ENCODE measurements around the gene CACNA2D1.

Gene CACNA2D1

DNA sequence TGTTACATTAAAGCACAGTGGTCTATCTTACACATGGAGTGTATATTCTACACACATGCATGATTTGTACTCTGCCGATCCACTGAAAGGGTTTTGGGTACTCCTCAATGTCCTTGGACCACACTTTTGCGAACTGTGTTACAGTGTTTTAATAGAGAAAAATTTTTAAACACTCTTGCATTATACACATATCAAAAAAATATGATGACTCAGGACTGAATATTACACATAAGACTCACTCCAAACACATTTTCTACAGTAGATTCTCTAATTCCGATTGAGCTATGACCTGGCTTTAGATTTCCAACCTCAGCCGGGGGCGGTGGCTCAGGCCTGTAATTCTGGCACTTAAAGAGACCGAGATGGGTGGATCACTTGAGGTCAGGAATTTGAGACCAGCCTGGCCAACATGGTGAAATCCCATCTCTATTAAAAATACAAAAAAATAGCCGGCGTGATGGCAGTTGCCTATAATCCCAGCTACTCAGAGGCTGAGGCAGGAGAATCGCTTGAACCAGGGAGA lies 222.4 kb downstream of the CACNA2D1 start:
- TF ChIP-seq POLR2A (IDR thresholded peaks at IDR 0.05; ENCODE audit: extremely low read depth, insufficient read length) (no peak), MYC (IDR thresholded peaks at IDR 0.05; ENCODE audit: low read depth, low read length) (no peak)
- TF ChIP-seq, protein P1, sequence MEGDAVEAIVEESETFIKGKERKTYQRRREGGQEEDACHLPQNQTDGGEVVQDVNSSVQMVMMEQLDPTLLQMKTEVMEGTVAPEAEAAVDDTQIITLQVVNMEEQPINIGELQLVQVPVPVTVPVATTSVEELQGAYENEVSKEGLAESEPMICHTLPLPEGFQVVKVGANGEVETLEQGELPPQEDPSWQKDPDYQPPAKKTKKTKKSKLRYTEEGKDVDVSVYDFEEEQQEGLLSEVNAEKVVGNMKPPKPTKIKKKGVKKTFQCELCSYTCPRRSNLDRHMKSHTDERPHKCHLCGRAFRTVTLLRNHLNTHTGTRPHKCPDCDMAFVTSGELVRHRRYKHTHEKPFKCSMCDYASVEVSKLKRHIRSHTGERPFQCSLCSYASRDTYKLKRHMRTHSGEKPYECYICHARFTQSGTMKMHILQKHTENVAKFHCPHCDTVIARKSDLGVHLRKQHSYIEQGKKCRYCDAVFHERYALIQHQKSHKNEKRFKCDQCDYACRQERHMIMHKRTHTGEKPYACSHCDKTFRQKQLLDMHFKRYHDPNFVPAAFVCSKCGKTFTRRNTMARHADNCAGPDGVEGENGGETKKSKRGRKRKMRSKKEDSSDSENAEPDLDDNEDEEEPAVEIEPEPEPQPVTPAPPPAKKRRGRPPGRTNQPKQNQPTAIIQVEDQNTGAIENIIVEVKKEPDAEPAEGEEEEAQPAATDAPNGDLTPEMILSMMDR (IDR thresholded peaks at IDR 0.05; ENCODE audit: low read depth, low read length): no peak
- TF ChIP-seq, protein P2, sequence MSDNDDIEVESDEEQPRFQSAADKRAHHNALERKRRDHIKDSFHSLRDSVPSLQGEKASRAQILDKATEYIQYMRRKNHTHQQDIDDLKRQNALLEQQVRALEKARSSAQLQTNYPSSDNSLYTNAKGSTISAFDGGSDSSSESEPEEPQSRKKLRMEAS (IDR thresholded peaks at IDR 0.05; ENCODE audit: low read depth, low read length): no peak
- no peak overlapping the region for H3K4me3 ChIP-seq (ENCODE audit: low read depth, low read length)
- no peak for DNase-seq (ENCODE audit: low read depth)

DNA sequence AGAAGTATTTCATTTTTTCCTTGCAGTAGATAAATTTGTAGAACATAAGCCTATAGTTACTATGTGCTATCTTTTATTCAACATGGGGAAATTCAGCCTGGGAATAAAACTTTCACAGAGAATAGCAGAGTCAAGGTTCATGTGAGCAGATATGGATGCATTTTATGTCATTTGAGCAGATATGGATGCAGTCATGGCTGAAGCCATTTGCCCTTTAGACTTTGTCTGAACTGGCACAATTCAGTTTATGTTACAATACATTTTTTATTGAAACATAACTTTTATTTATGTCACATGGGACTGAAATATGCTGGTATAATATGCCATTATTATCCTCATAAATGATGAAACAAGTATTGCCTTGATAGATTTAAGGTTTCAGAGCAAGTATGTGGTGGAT lies 231.1 kb downstream of the CACNA2D1 start:
- no peak for TF ChIP-seq POLR2A (IDR thresholded peaks at IDR 0.05; ENCODE audit: extremely low read depth, insufficient read length)
- TF ChIP-seq, protein P2 (IDR thresholded peaks at IDR 0.05; ENCODE audit: low read depth, low read length): no peak
- TF ChIP-seq MYC (IDR thresholded peaks at IDR 0.05; ENCODE audit: low read depth, low read length): no peak
- TF ChIP-seq, protein P1 (IDR thresholded peaks at IDR 0.05; ENCODE audit: low read depth, low read length): no peak
- no peak overlapping the region for H3K4me3 ChIP-seq (ENCODE audit: low read depth, low read length)
- no peak for DNase-seq (ENCODE audit: low read depth)

DNA sequence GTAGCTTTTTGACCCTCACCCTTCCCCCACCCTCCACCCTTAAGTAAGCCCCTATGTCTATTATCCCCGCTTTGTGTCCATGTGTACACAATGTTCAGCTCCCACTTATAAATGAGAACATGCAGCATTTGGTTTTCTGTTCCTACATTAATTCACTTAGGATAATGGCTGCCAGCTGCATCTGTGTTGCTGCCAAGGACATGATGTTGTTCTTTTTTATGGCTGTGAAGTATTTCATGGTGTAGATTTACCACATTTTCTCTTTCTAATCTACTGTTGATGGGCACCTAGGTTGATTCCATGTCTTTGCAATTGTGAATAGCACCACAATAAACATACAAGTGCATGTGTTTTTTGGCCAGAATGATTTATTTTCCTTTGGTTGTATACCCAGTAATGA lies 232.2 kb downstream of the CACNA2D1 start:
- TF ChIP-seq, protein P1 (IDR thresholded peaks at IDR 0.05; ENCODE audit: low read depth, low read length): no peak
- TF ChIP-seq, protein P2 (IDR thresholded peaks at IDR 0.05; ENCODE audit: low read depth, low read length): no peak
- TF ChIP-seq MYC (IDR thresholded peaks at IDR 0.05; ENCODE audit: low read depth, low read length) (no peak), POLR2A (IDR thresholded peaks at IDR 0.05; ENCODE audit: extremely low read depth, insufficient read length) (no peak)
- DNase-seq (ENCODE audit: low read depth): no peak
- H3K4me3 ChIP-seq (ENCODE audit: low read depth, low read length): no peak overlapping the region

DNA sequence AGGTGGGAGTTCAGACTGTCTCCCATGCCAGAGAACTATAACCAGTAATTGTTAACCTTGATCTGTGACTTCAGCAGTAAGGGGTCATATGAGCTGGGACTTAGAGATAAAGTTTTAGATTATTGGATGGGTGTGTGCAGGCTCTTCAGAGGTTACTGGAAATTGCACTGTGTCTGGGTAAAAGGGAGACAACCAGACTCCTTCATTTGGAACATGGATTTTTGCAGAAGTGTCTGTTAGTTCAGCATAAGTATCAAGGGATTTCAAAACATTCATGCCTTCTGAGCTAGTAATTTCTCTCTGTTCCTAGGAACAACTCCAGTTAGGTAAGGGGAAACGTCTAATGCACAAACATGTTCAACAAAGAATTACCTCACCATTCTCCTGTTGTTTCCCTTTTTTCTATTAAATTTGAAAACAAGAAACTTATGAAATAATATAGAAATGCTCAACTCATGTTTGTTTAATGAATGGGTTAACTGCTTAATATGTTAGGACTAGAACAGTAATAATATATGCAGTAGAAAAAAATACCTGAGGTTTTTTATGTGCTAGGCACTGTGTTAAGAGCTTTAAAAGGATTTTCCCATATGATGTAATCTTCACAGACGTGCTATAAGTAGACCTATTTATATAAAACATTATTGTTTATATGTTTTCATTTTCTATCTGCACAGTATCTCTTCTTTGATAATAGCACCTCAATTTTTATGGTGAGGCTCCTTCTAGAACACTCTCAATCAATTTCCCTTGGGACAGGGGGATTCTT lies 233.0 kb downstream of the CACNA2D1 start:
- no peak for DNase-seq (ENCODE audit: low read depth)
- TF ChIP-seq, protein P2 (IDR thresholded peaks at IDR 0.05; ENCODE audit: low read depth, low read length): no peak
- TF ChIP-seq, protein P1 (IDR thresholded peaks at IDR 0.05; ENCODE audit: low read depth, low read length): no peak
- TF ChIP-seq MYC (IDR thresholded peaks at IDR 0.05; ENCODE audit: low read depth, low read length): no peak
- no peak for TF ChIP-seq POLR2A (IDR thresholded peaks at IDR 0.05; ENCODE audit: extremely low read depth, insufficient read length)
- no peak overlapping the region for H3K4me3 ChIP-seq (ENCODE audit: low read depth, low read length)

DNA sequence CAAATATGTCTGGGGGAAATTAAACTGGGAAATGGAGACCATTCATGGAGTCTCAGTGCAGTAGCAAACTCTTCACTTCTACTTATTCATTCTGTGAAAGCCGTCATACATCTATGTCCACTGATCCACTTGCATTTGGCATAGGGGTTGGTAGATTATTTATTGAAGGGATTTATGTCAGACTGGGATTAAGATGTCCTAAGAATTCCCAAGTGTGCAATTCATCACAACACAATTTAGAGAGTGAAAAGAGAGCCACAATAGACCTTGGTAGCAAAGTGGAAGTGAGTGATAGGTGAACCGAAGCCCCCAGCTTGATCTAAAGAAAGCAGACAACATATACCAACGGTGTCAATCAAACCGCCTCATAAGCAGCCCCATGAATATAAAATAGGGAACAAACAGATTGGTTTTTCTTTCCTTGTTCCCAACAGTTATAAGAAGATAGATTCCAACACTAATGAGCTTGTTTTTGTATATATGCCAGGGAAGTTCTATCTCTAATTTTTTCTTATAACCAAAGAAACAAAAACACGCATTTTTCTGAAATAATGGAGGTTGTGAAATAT lies 234.3 kb downstream of the CACNA2D1 start:
- DNase-seq (ENCODE audit: low read depth): no peak

More for the DNA sequence above, 234.3 kb downstream of the CACNA2D1 start:
- no peak overlapping the region for H3K4me3 ChIP-seq (ENCODE audit: low read depth, low read length)
- TF ChIP-seq, protein P2 (IDR thresholded peaks at IDR 0.05; ENCODE audit: low read depth, low read length): no peak
- no peak for TF ChIP-seq MYC (IDR thresholded peaks at IDR 0.05; ENCODE audit: low read depth, low read length)
- TF ChIP-seq, protein P1 (IDR thresholded peaks at IDR 0.05; ENCODE audit: low read depth, low read length): no peak
- TF ChIP-seq POLR2A (IDR thresholded peaks at IDR 0.05; ENCODE audit: extremely low read depth, insufficient read length): no peak
